ENCODE measurements around the gene C12orf75. TPM values are rescaled to one million over a fixed set of nuclear protein-coding genes. Genes with fewer than 3 reads are reported as not detected.
A peak's percentile ranks its signal among the peaks of the same experiment; 100 is the strongest.

Gene C12orf75
- total and polyA plus RNA-seq, 2 of the 13 experiments (the other 11 are each of a cell fraction or from before 2014, with no cell fraction given) = 16.1 to 19.8 TPM

DNA sequence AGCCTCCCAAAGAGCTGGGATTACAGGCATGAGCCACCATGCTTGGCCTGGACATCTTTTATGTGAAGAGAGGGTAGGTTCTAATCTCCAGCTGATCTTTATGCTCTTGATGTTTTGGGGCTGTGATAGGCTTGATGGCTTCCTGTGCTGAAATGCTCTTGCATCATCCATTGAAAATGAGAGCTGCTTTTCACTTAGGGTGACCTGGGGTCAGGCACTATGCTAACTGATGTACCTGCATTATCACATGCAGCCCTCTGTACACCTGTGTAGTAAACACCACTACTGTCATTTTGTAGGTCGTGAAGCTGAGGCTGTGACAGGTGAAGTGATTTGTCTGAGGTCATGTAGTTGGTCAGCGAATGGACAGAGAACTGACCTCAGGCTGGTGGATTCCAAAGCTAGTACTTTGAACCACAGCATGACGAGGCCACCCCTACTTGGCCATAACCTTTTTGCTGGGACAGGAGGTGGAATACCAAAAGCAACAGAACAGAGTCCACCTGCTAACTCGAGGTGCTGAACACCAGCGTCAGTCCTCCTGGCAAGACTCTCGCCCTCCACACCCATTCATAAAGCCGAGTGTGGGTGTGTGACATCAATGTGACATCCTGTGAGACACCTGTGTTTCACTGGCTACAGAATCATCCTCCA is 69.1 kb downstream of the C12orf75 start (continued):
- TF ChIP-seq, protein P1, sequence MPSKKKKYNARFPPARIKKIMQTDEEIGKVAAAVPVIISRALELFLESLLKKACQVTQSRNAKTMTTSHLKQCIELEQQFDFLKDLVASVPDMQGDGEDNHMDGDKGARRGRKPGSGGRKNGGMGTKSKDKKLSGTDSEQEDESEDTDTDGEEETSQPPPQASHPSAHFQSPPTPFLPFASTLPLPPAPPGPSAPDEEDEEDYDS (CRISPR knock-in tag; IDR thresholded peaks at IDR 0.05) = peak; percentile 52; the same call in 1 of the 2 replicates
- TF ChIP-seq ARNTL (CRISPR knock-in tag; IDR thresholded peaks at IDR 0.05) = no peak
- TF ChIP-seq ZNF260 (CRISPR knock-in tag; IDR thresholded peaks at IDR 0.05; ENCODE audit: borderline replicate concordance, low read depth) = no peak
- no peak for TF ChIP-seq ZNF3 (CRISPR knock-in tag; IDR thresholded peaks at IDR 0.05)
- TF ChIP-seq NR2C2 (CRISPR knock-in tag; IDR thresholded peaks at IDR 0.05; ENCODE audit: borderline replicate concordance) = 0 out of 2 replicates have a peak, but pooled peaks have one; percentile 37
- TF ChIP-seq TOPORS (CRISPR knock-in tag; IDR thresholded peaks at IDR 0.05) = no peak
- no peak for TF ChIP-seq EHMT2 (IDR thresholded peaks at IDR 0.05; ENCODE audit: borderline replicate concordance, low read depth, low read length)
- TF ChIP-seq ZBTB3 (CRISPR knock-in tag; IDR thresholded peaks at IDR 0.05; ENCODE audit: borderline replicate concordance, low read depth) = no peak
- no peak for TF ChIP-seq AKAP8 (CRISPR knock-in tag; IDR thresholded peaks at IDR 0.05)
- 0 out of 2 replicates have a peak, but pooled peaks have one; percentile 47 for TF ChIP-seq ZNF296 (CRISPR knock-in tag; conservative IDR thresholded peaks at IDR 0.05)
- TF ChIP-seq MAZ (IDR thresholded peaks at IDR 0.05; ENCODE audit: borderline replicate concordance, low read depth, low read length) = no peak
- TF ChIP-seq MAZ (CRISPR knock-in tag; IDR thresholded peaks at IDR 0.05; ENCODE audit: low read depth) = no peak
- no peak for TF ChIP-seq MIER3 (CRISPR knock-in tag; IDR thresholded peaks at IDR 0.05; ENCODE audit: borderline replicate concordance)
- TF ChIP-seq, protein P2, sequence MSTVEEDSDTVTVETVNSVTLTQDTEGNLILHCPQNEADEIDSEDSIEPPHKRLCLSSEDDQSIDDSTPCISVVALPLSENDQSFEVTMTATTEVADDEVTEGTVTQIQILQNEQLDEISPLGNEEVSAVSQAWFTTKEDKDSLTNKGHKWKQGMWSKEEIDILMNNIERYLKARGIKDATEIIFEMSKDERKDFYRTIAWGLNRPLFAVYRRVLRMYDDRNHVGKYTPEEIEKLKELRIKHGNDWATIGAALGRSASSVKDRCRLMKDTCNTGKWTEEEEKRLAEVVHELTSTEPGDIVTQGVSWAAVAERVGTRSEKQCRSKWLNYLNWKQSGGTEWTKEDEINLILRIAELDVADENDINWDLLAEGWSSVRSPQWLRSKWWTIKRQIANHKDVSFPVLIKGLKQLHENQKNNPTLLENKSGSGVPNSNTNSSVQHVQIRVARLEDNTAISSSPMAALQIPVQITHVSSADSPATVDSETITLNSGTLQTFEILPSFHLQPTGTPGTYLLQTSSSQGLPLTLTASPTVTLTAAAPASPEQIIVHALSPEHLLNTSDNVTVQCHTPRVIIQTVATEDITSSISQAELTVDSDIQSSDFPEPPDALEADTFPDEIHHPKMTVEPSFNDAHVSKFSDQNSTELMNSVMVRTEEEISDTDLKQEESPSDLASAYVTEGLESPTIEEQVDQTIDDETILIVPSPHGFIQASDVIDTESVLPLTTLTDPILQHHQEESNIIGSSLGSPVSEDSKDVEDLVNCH (CRISPR knock-in tag; IDR thresholded peaks at IDR 0.05) = no peak
- peak; percentile 58 for TF ChIP-seq CEBPG (CRISPR knock-in tag; IDR thresholded peaks at IDR 0.05)
- TF ChIP-seq, protein P3, sequence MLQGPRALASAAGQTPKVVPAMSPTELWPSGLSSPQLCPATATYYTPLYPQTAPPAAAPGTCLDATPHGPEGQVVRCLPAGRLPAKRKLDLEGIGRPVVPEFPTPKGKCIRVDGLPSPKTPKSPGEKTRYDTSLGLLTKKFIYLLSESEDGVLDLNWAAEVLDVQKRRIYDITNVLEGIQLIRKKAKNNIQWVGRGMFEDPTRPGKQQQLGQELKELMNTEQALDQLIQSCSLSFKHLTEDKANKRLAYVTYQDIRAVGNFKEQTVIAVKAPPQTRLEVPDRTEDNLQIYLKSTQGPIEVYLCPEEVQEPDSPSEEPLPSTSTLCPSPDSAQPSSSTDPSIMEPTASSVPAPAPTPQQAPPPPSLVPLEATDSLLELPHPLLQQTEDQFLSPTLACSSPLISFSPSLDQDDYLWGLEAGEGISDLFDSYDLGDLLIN (CRISPR knock-in tag; IDR thresholded peaks at IDR 0.05; ENCODE audit: borderline replicate concordance) = no peak
- no peak for TF ChIP-seq ZNF569 (CRISPR knock-in tag; IDR thresholded peaks at IDR 0.05; ENCODE audit: borderline replicate concordance)
- TF ChIP-seq HIVEP1 (CRISPR knock-in tag; IDR thresholded peaks at IDR 0.05) = no peak
- TF ChIP-seq, protein P4, sequence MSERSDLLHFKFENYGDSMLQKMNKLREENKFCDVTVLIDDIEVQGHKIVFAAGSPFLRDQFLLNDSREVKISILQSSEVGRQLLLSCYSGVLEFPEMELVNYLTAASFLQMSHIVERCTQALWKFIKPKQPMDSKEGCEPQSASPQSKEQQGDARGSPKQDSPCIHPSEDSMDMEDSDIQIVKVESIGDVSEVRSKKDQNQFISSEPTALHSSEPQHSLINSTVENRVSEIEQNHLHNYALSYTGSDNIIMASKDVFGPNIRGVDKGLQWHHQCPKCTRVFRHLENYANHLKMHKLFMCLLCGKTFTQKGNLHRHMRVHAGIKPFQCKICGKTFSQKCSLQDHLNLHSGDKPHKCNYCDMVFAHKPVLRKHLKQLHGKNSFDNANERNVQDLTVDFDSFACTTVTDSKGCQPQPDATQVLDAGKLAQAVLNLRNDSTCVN (CRISPR knock-in tag; IDR thresholded peaks at IDR 0.05; ENCODE audit: borderline replicate concordance) = no peak
- TF ChIP-seq CC2D1A (CRISPR knock-in tag; IDR thresholded peaks at IDR 0.05) = no peak
- no peak for TF ChIP-seq AGO1 (IDR thresholded peaks at IDR 0.05; ENCODE audit: low read depth, low read length, poor library complexity, severe bottlenecking)
- TF ChIP-seq, protein P5, sequence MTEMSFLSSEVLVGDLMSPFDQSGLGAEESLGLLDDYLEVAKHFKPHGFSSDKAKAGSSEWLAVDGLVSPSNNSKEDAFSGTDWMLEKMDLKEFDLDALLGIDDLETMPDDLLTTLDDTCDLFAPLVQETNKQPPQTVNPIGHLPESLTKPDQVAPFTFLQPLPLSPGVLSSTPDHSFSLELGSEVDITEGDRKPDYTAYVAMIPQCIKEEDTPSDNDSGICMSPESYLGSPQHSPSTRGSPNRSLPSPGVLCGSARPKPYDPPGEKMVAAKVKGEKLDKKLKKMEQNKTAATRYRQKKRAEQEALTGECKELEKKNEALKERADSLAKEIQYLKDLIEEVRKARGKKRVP (CRISPR knock-in tag; IDR thresholded peaks at IDR 0.05) = peak in 1 of 2 experiments; percentile 85; a peak in 2 of 4 replicates
- peak; percentile 61 for TF ChIP-seq CEBPB (IDR thresholded peaks at IDR 0.05; ENCODE audit: borderline replicate concordance, low read depth, low read length)
- TF ChIP-seq ZNF841 (CRISPR knock-in tag; IDR thresholded peaks at IDR 0.05; ENCODE audit: borderline replicate concordance) = no peak

Data from HepG2 (cell line).